AG04449 (cell line): ENCODE data around the gene CR1L.
"Not testable (repeated sequence)": the region's sequence is repeated elsewhere in the genome, so short reads cannot be mapped to it uniquely, and the experiment has no call there.

Experiments
- CTCF ChIA-PET: fragments of 350-600 bp; formaldehyde crosslinking; extraction: SDS; loops from one replicate; lab custom pipeline; 2021; ENCODE audit warnings: antibody characterized with exemption; lab: Yijun Ruan, JAX
- POLR2A ChIA-PET: fragments of 400-600, 350-600 bp; formaldehyde crosslinking; extraction: SDS; loops from one replicate; lab custom pipeline; 2020; ENCODE audit warnings: antibody characterized with exemption, inconsistent platforms; lab: Yijun Ruan, JAX
- DNase-seq: peaks from one replicate; pipeline ENCODE4 v3.0.0-alpha.2; 2010; ENCODE audit warnings: low read depth, low spot score
- H3K4me3 ChIP-seq: 2 replicates; pipeline ENCODE4 v1.5.1; 2011; ENCODE audit warnings: low read depth, mild to moderate bottlenecking, control low read depth, low read length
- TF ChIP-seq, protein P1 (sequence below): IDR thresholded peaks from one replicate; pipeline ENCODE4 v1.5.1; 2011; ENCODE audit warnings: mild to moderate bottlenecking, moderate library complexity, low read length, control low read depth, inconsistent platforms; ENCODE audit not compliant: insufficient read depth; ENCODE audit errors: missing control alignments

CR1L gene

GRCh38 chr1:207691841-207692240 is 46.9 kb downstream of the CR1L start:
- CTCF ChIA-PET, result interaction anchor here (0.8 to 2.4 kb wide), 3 partner anchors 8 to 37 kb away, joined by 3 to 6 read pairs (median 6); no protein-coding TSS in a partner anchor
- POLR2A ChIA-PET, result no interaction called here
- H3K4me3 ChIP-seq, result no peak overlapping the region
- TF ChIP-seq, protein P1, sequence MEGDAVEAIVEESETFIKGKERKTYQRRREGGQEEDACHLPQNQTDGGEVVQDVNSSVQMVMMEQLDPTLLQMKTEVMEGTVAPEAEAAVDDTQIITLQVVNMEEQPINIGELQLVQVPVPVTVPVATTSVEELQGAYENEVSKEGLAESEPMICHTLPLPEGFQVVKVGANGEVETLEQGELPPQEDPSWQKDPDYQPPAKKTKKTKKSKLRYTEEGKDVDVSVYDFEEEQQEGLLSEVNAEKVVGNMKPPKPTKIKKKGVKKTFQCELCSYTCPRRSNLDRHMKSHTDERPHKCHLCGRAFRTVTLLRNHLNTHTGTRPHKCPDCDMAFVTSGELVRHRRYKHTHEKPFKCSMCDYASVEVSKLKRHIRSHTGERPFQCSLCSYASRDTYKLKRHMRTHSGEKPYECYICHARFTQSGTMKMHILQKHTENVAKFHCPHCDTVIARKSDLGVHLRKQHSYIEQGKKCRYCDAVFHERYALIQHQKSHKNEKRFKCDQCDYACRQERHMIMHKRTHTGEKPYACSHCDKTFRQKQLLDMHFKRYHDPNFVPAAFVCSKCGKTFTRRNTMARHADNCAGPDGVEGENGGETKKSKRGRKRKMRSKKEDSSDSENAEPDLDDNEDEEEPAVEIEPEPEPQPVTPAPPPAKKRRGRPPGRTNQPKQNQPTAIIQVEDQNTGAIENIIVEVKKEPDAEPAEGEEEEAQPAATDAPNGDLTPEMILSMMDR, result no peak
- DNase-seq, result no peak

DNA sequence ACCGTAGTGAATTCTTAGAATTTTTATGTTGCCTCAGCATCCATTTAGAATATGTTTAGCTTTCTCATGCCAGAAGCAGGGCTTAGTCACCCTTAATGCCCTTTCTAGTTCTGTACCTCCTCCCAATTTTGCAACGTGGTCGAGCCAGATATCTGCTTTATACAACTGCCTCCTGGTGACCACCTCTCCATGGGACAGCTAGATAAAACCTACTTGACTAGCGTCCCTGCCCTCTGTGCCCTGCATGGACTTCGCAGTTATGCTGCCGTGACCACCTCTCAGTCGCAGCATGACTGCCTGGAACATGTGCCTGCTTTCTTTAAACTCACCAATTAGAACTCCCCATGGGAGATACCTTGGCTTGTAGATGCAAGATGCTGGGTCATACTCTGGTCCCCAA is 47.4 kb downstream of the CR1L start:
- DNase-seq, POLR2A ChIA-PET, H3K4me3 ChIP-seq: not testable (repeated sequence)
- CTCF ChIA-PET, result interaction anchor here (2.4 kb wide), 1 partner anchor 19 kb away, joined by 6 read pairs; no protein-coding TSS in a partner anchor

DNA sequence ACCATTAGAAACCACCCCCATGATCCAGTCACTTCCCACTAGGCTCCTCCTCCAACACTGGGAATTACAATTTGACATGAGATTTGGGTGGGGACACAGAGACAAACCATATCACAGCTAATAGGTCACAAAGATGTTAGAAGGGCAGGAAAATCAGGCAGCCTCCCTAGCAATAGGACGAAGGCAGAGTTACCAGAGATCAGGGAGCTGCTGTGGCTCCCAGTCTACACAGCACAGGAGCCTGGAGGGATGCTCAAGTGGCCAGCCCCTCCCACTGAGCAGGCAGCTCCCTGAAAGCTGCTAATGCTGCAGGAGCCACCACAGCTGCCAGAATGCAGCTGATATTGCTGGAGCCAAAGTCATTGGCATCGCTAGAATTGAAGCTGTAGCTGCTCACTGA is 51.0 kb downstream of the CR1L start:
- POLR2A ChIA-PET, result no interaction called here
- no peak overlapping the region for H3K4me3 ChIP-seq
- no peak for DNase-seq
- TF ChIP-seq, protein P1, result no peak
- CTCF ChIA-PET, result interaction anchor here (1.0 kb wide), 1 partner anchor 41 kb away, joined by 3 read pairs; no protein-coding TSS in a partner anchor

DNA sequence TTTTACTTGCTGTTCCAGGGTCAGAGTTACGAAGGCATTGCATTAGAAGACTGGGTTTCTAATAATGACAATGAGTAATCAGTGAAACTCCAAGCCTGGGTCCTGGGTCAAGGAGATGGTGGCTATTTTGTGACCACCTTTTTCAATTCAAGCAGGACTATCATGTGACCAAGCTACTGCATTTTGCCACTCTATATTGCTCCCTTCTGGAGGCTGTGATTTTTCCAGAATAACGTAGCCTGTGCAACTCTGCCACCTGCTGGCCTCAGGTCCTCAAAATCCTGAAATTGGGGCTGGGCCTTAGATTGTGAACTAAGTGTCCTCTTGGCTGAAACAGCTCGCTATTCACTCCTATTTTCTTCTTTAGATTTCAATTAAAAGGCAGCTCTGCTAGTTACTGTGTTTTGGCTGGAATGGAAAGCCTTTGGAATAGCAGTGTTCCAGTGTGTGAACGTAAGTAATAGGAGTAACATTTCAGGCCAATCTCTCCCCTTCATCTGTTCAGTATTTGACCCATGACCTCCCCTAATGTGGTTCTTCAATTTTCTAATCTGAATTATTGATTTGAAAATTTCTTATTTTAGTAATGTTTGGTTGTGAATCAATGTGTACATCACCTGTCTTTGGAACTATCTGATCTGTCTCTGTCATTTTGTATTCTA is 54.0 kb downstream of the CR1L start:
- ChIA-PET POLR2A (no interaction called here), CTCF (interaction anchor here (0.7 to 4.0 kb wide), 18 partner anchors 8 to 199 kb away, joined by 3 to 26 read pairs (median 4); no protein-coding TSS in a partner anchor)
- no peak overlapping the region for H3K4me3 ChIP-seq
- no peak for DNase-seq
- TF ChIP-seq, protein P1, result peak; percentile 58

GRCh38 chr1:207702317-207702716 is 57.4 kb downstream of the CR1L start:
- POLR2A ChIA-PET, result no interaction called here
- TF ChIP-seq, protein P1, result no peak
- CTCF ChIA-PET, result interaction anchor here (0.9 to 1.6 kb wide), 3 partner anchors 49 to 122 kb away, joined by 3 to 12 read pairs (median 4); no protein-coding TSS in a partner anchor
- no peak overlapping the region for H3K4me3 ChIP-seq
- DNase-seq, result no peak

DNA sequence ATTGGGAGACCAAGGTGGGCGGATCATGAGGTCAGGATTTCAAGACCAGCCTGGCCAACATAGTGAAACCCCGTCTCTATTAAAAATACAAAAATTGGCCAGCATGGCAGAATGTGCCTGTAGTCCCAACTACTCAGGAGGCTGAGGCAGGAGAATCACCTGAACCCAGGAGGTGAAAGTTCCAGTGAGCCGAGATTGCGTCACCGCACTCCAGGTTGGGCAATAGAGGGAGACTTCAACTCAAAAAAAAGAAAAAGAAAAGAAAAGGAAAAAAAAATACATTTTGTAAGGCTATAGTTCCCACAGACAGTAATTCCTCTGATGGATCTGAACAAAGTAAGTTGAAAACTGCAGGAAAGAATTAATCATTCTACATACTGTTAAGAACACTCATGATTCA is 58.8 kb downstream of the CR1L start:
- no peak for DNase-seq
- TF ChIP-seq, protein P1, result no peak
- H3K4me3 ChIP-seq, result no peak overlapping the region
- CTCF ChIA-PET, result no interaction called here
- POLR2A ChIA-PET, result no interaction called here

GRCh38 chr1:207708004-207708403 is 63.1 kb downstream of the CR1L start:
- CTCF ChIA-PET, result interaction anchor here (1.2 kb wide), 1 partner anchor 9 kb away, joined by 3 read pairs; no protein-coding TSS in a partner anchor
- POLR2A ChIA-PET, DNase-seq, H3K4me3 ChIP-seq: not testable (repeated sequence)
